HepG2 (cell line): Measurements from ENCODE around the gene ZNF511. TPM values are rescaled to one million over a fixed set of nuclear protein-coding genes. Genes with fewer than 3 reads are reported as not detected.

Experiments
- BCL3 ChIP-seq: sonication (generic); formaldehyde crosslinking; IDR thresholded peaks from 2 replicates; pipeline ENCODE4 v1.5.1; 2020; ENCODE audit warnings: mild to moderate bottlenecking, missing genetic modification reagents, moderate library complexity
- FOXO4 ChIP-seq: sonication (generic); formaldehyde crosslinking; conservative IDR thresholded peaks from 2 replicates; pipeline ENCODE4 v1.8.1; 2023; ENCODE audit warnings: missing genetic modification reagents
- FOXP1 ChIP-seq, 2 experiments: fragments of 450-650 bp in 1 of 2; IDR thresholded peaks; 2 replicates each; pipeline ENCODE4 v1.6.1; 2017 to 2018; ENCODE audit warnings: antibody characterized with exemption in 1 of 2
- HDAC2 ChIP-seq: sonication (generic); formaldehyde crosslinking; IDR thresholded peaks from 2 replicates; pipeline ENCODE4 v1.4.0; 2020; ENCODE audit warnings: missing genetic modification reagents
- LCORL ChIP-seq, 2 experiments: fragments of 450-650 bp in 1 of 2; sonication (generic) in 1 of 2; formaldehyde crosslinking in 1 of 2; IDR thresholded peaks; 2 replicates each; pipeline versions ENCODE4 v1.5.0 to v1.6.1; 2017 to 2020; ENCODE audit warnings: antibody characterized with exemption in 1 of 2, missing genetic modification reagents in 1 of 2
- NFKB2 ChIP-seq: sonication (generic); formaldehyde crosslinking; IDR thresholded peaks from 2 replicates; pipeline ENCODE4 v1.4.0; 2020; ENCODE audit warnings: missing genetic modification reagents, borderline replicate concordance
- NPAS2 ChIP-seq: sonication (generic); formaldehyde crosslinking; IDR thresholded peaks from 2 replicates; pipeline ENCODE4 v1.8.0; 2022; ENCODE audit warnings: mild to moderate bottlenecking, missing genetic modification reagents, borderline replicate concordance
- POGZ ChIP-seq: sonication (generic); formaldehyde crosslinking; IDR thresholded peaks from 2 replicates; pipeline ENCODE4 v1.4.0; 2020; ENCODE audit warnings: mild to moderate bottlenecking, missing genetic modification reagents
- SPEN ChIP-seq: sonication (generic); formaldehyde crosslinking; IDR thresholded peaks from 2 replicates; pipeline ENCODE4 v1.5.1; 2020; ENCODE audit warnings: low read depth, mild to moderate bottlenecking, missing genetic modification reagents
- TAF1 ChIP-seq: sonication (generic); formaldehyde crosslinking; IDR thresholded peaks from 2 replicates; pipeline ENCODE4 v1.4.0; 2020; ENCODE audit warnings: missing genetic modification reagents
- TFAP4 ChIP-seq: sonication (generic); IDR thresholded peaks from 2 replicates; pipeline ENCODE4 v1.6.1; 2016; ENCODE audit warnings: low read depth, borderline replicate concordance
- ZBTB21 ChIP-seq: sonication (generic); formaldehyde crosslinking; IDR thresholded peaks from 2 replicates; pipeline ENCODE4 v1.4.0; 2020; ENCODE audit warnings: missing genetic modification reagents
- ZBTB25 ChIP-seq: IDR thresholded peaks from 2 replicates; pipeline ENCODE4 v1.6.1; 2018; ENCODE audit warnings: missing genetic modification reagents
- ZBTB49 ChIP-seq: sonication (generic); formaldehyde crosslinking; IDR thresholded peaks from 2 replicates; pipeline ENCODE4 v1.4.0; 2020; ENCODE audit warnings: missing genetic modification reagents, borderline replicate concordance
- ZMYM2 ChIP-seq: sonication (generic); formaldehyde crosslinking; IDR thresholded peaks from 2 replicates; pipeline ENCODE4 v1.8.0; 2022; ENCODE audit warnings: mild to moderate bottlenecking, missing genetic modification reagents
- ZMYM4 ChIP-seq: sonication (generic); formaldehyde crosslinking; IDR thresholded peaks from 2 replicates; pipeline ENCODE4 v1.8.1; 2023; ENCODE audit warnings: mild to moderate bottlenecking, missing genetic modification reagents
- ZNF296 ChIP-seq: sonication (generic); formaldehyde crosslinking; conservative IDR thresholded peaks from 2 replicates; pipeline ENCODE4 v1.5.0; 2020; ENCODE audit warnings: mild to moderate bottlenecking, missing genetic modification reagents
- ZNF317 ChIP-seq: sonication (generic); formaldehyde crosslinking; IDR thresholded peaks from 2 replicates; pipeline ENCODE4 v1.5.0; 2020; ENCODE audit warnings: mild to moderate bottlenecking, missing genetic modification reagents
- ZNF431 ChIP-seq: sonication (generic); formaldehyde crosslinking; IDR thresholded peaks from 2 replicates; pipeline ENCODE4 v1.9.0; 2022; ENCODE audit warnings: missing genetic modification reagents, low read depth, mild to moderate bottlenecking, borderline replicate concordance
- ZNF441 ChIP-seq: sonication (generic); formaldehyde crosslinking; IDR thresholded peaks from 2 replicates; pipeline ENCODE4 v1.7.0; 2021; ENCODE audit warnings: missing genetic modification reagents, borderline replicate concordance
- ZNF557 ChIP-seq: sonication (generic); formaldehyde crosslinking; IDR thresholded peaks from 2 replicates; pipeline ENCODE4 v1.4.0; 2020; ENCODE audit warnings: missing genetic modification reagents
- ZNF644 ChIP-seq: IDR thresholded peaks from 2 replicates; pipeline ENCODE4 v1.6.1; 2016; ENCODE audit warnings: low read depth
- ZNF709 ChIP-seq: sonication (generic); formaldehyde crosslinking; IDR thresholded peaks from 2 replicates; pipeline ENCODE4 v1.5.0; 2020; ENCODE audit warnings: mild to moderate bottlenecking, missing genetic modification reagents
- polyA plus RNA-seq, 8 experiments: library from polyadenylated mRNA; depleted of rRNA in 3 of 8; stranded (reverse) in 7 of 8; unstranded in 1 of 8; fragments of >200 nt; fragmentation: Illumina TruSeq in 4 of 8; extraction: Trizol in 4 of 8; gene quantifications; 2 replicates each; pipeline versions ENCODE4 v1.2.1 to v1.2.3, GENCODE V29; 2011 to 2016; ENCODE audit warnings: low read depth in 4 of 8, missing spikeins in 1 of 8, mixed read lengths in 1 of 8; ENCODE audit not compliant: insufficient read depth in 1 of 8
- total RNA-seq, 5 experiments: library from RNA; depleted of rRNA; stranded (reverse); fragments of >200 nt; fragmentation: Illumina TruSeq; extraction: Trizol; gene quantifications; 2 replicates each; pipeline ENCODE4 v1.2.3, GENCODE V29; 2016; ENCODE audit warnings: low read depth in 1 of 5

The ZNF511 gene
- total and polyA plus RNA-seq, 2 of the 13 experiments (the other 11 are each of a cell fraction or from before 2014, with no cell fraction given) = 35.6 to 66.4 TPM

- peak; percentile 69; the same call in 1 of the 2 replicates for TF ChIP-seq ZNF557 (CRISPR knock-in tag)
- TF ChIP-seq ZNF296 (CRISPR knock-in tag) = no peak
- no peak for TF ChIP-seq BCL3 (CRISPR knock-in tag)
- no peak for TF ChIP-seq ZNF317 (CRISPR knock-in tag)
- no peak for TF ChIP-seq ZBTB21 (CRISPR knock-in tag)
- TF ChIP-seq ZNF431 (CRISPR knock-in tag) = 0 out of 2 replicates have a peak, but pooled peaks have one; percentile 46
- TF ChIP-seq ZNF441 (CRISPR knock-in tag) = peak; percentile 85; the same call in 1 of the 2 replicates
- TF ChIP-seq NFKB2 = 0 out of 2 replicates have a peak, but pooled peaks have one; percentile 5
- no peak for TF ChIP-seq FOXO4 (CRISPR knock-in tag)
- TF ChIP-seq ZBTB49 (CRISPR knock-in tag) = no peak
- TF ChIP-seq ZMYM2 (CRISPR knock-in tag) = peak; percentile 4; the same call in 1 of the 2 replicates
- no peak for TF ChIP-seq ZBTB25 (CRISPR knock-in tag)
- peak; percentile 25; the same call in 1 of the 2 replicates for TF ChIP-seq TAF1
- TF ChIP-seq POGZ (CRISPR knock-in tag) = no peak
- peak; percentile 13; the same call in 1 of the 2 replicates for TF ChIP-seq ZNF709 (CRISPR knock-in tag)
- peak; percentile 59; the same call in 1 of the 2 replicates for TF ChIP-seq ZMYM4 (CRISPR knock-in tag)
- TF ChIP-seq NPAS2 (CRISPR knock-in tag) = no peak
- TF ChIP-seq TFAP4 = peak; percentile 39; the same call in 1 of the 2 replicates
- no peak for TF ChIP-seq FOXP1 (IDR thresholded peaks at IDR 0.05)
- TF ChIP-seq FOXP1 (CRISPR knock-in tag; IDR thresholded peaks at IDR 0.05) = peak; percentile 13; the same call in 1 of the 2 replicates
- peak; percentile 76; the same call in 1 of the 2 replicates for TF ChIP-seq LCORL (IDR thresholded peaks at IDR 0.05)
- TF ChIP-seq LCORL (CRISPR knock-in tag; IDR thresholded peaks at IDR 0.05) = peak; percentile 89
- TF ChIP-seq SPEN (CRISPR knock-in tag) = peak; percentile 60; the same call in 1 of the 2 replicates
- TF ChIP-seq ZNF644 (CRISPR knock-in tag) = peak; percentile 88
- TF ChIP-seq HDAC2 = 0 out of 2 replicates have a peak, but pooled peaks have one; percentile 18
Observed at GRCh38 chr10:133359554-133359971, 50.8 kb downstream of the ZNF511 start (continued).
